ENCODE data around the gene CHCHD6. TPM values are rescaled to one million over a fixed set of nuclear protein-coding genes. Genes with fewer than 3 reads are reported as not detected.

CHCHD6 gene
- total RNA-seq, 4 donors from 2014 or later: 7.5 to 21.9 (median 16.3) TPM

GRCh38 chr3:126671521-126671920 lies 32.5 kb upstream of the CHCHD6 start:
- Histone ChIP-seq H3K4me3 (no peak overlapping the region), H3K27me3 (peaks cover 0 to 12% (median 0%) of the 10 kb centered on the region in 4 donors), H3K9me3 (peaks cover 0 to 4% (median 0%) of the 10 kb centered on the region in 3 donors), H3K36me3 (no peaks in the 10 kb centered on the region), H3K4me1 (no peaks in the 10 kb centered on the region), H3K27ac (no peak overlapping the region)
- DNase-seq: no peak
- TF ChIP-seq CTCF (IDR thresholded peaks at IDR 0.05) (no peak), POLR2A (IDR thresholded peaks at IDR 0.05) (no peak)
- intact Hi-C loops (cut with DNase I): loop anchor here (10.0 kb wide), 1 partner anchor 313 kb away; the partner anchor contains the start of gene PLXNA1
- 36 to 68% methylated on average over 1 of the region's 1 CpG for WGBS, 2 donors

GRCh38 chr3:126672340-126672739 lies 31.7 kb upstream of the CHCHD6 start:
- intact Hi-C loops (cut with DNase I): loop anchor here (10.0 kb wide), 1 partner anchor 312 kb away; the partner anchor contains the start of gene PLXNA1
- Histone ChIP-seq H3K4me1 (no peaks in the 10 kb centered on the region), H3K27me3 (peaks cover 0 to 17% (median 0%) of the 10 kb centered on the region in 4 donors), H3K9me3 (peaks cover 0 to 4% (median 0%) of the 10 kb centered on the region in 3 donors), H3K36me3 (no peaks in the 10 kb centered on the region), H3K27ac (no peak overlapping the region), H3K4me3 (no peak overlapping the region)
- DNase-seq: no peak
- 74 to 89% methylated on average over 4 to 6 of the region's 7 CpGs for WGBS, 2 donors
- TF ChIP-seq CTCF (IDR thresholded peaks at IDR 0.05) (no peak), POLR2A (IDR thresholded peaks at IDR 0.05) (no peak)

- Histone ChIP-seq H3K4me3 (no peak overlapping the region), H3K36me3 (no peaks in the 10 kb centered on the region), H3K4me1 (no peaks in the 10 kb centered on the region), H3K27me3 (peaks cover 0 to 17% (median 0%) of the 10 kb centered on the region in 4 donors), H3K9me3 (peaks cover 0 to 4% (median 0%) of the 10 kb centered on the region in 3 donors), H3K27ac (no peak overlapping the region)
- WGBS, 2 donors: 62 to 94% methylated on average over 3 to 5 of the region's 6 CpGs
- TF ChIP-seq POLR2A (IDR thresholded peaks at IDR 0.05) (no peak), CTCF (IDR thresholded peaks at IDR 0.05) (no peak)
- DNase-seq: no peak
- intact Hi-C loops (cut with DNase I): loop anchor here (10.0 kb wide), 1 partner anchor 312 kb away; the partner anchor contains the start of gene PLXNA1
Observed at GRCh38 chr3:126672741-126673140, 31.3 kb upstream of the CHCHD6 start.

- Histone ChIP-seq H3K9me3 (peaks cover 0 to 4% (median 0%) of the 10 kb centered on the region in 3 donors), H3K36me3 (no peaks in the 10 kb centered on the region), H3K4me3 (no peak overlapping the region), H3K27ac (no peak overlapping the region), H3K27me3 (peaks cover 0 to 37% (median 0%) of the 10 kb centered on the region in 4 donors), H3K4me1 (peaks cover 0 to 13% (median 0%) of the 10 kb centered on the region in 3 donors)
- TF ChIP-seq POLR2A (IDR thresholded peaks at IDR 0.05): no peak
- no peak for TF ChIP-seq CTCF (IDR thresholded peaks at IDR 0.05)
- intact Hi-C loops (cut with DNase I): loop anchor here (10.0 kb wide), 1 partner anchor 308 kb away; the partner anchor contains the start of gene PLXNA1
- WGBS, 2 donors: 74 to 77% methylated on average over 7 of the region's 7 CpGs
- DNase-seq: no peak
Observed at GRCh38 chr3:126676919-126677705, 26.9 kb upstream of the CHCHD6 start.
